SK-N-SH treated with all-trans-retinoic acid at 6 μM for 48 hours (cell line): ENCODE measurements around the gene L1TD1.

Experiments
- ATAC-seq: fragments of 200-7000 bp; cut with Tn5 transposase; 3 replicates; pipeline ENCODE4 v1.9.1; 2020; ENCODE audit warnings: mild to moderate bottlenecking, moderate library complexity
- GLIS3 ChIP-seq: fragments of 250-450 bp; sonication (Bioruptor Pico); IDR thresholded peaks from 2 replicates; pipeline ENCODE4 v1.5.0; 2020; ENCODE audit warnings: mild to moderate bottlenecking, moderate library complexity
- OSR1 ChIP-seq: fragments of 250-450 bp; sonication (Bioruptor Pico); IDR thresholded peaks from 2 replicates; pipeline ENCODE4 v1.8.0; 2022; ENCODE audit warnings: moderate library complexity, mild to moderate bottlenecking, inconsistent platforms
- ZFP3 ChIP-seq: fragments of 250-450 bp; sonication (Bioruptor Pico); IDR thresholded peaks from 2 replicates; pipeline ENCODE4 v1.5.0; 2020; ENCODE audit warnings: mild to moderate bottlenecking, moderate library complexity
- ZFP30 ChIP-seq: fragments of 450-650 bp; formaldehyde crosslinking; IDR thresholded peaks from 2 replicates; pipeline ENCODE4 v1.5.0; 2022; ENCODE audit warnings: mild to moderate bottlenecking, moderate library complexity
- TF ChIP-seq, protein P1 (sequence below): fragments of 250-450 bp; sonication (Bioruptor Pico); IDR thresholded peaks from 2 replicates; pipeline ENCODE4 v1.8.0; 2021; ENCODE audit warnings: low read depth, mild to moderate bottlenecking, moderate library complexity, borderline replicate concordance
- TF ChIP-seq, protein P2 (sequence below): fragments of 250-450 bp; sonication (Bioruptor Pico); IDR thresholded peaks from 2 replicates; pipeline ENCODE4 v1.8.0; 2020; ENCODE audit warnings: mild to moderate bottlenecking, moderate library complexity, borderline replicate concordance

L1TD1 gene

DNA sequence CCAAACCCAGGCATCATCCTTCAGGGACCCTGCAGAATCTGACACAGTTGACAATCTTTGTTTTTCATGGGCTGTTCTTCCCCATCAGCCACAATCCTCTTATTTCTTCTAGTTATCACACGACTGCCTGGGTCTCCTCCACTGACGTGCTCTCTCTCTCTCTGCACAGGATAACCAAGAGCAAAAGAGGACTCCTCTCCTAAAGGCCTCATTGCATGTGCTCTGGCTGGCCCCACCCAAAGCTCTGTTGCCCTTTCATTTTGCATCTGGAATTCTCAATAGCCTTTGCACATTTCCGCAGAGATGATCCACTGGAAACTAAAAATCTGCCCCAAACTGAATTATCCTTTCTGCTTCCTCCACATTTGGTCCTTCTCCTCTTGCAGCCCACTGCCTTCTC is 66.0 kb downstream of the L1TD1 start:
- no peak for ATAC-seq
- TF ChIP-seq OSR1 (CRISPR knock-in tag) (no peak), ZFP3 (CRISPR knock-in tag) (no peak), GLIS3 (CRISPR knock-in tag) (no peak), ZFP30 (CRISPR knock-in tag) (no peak)
- TF ChIP-seq, protein P1, sequence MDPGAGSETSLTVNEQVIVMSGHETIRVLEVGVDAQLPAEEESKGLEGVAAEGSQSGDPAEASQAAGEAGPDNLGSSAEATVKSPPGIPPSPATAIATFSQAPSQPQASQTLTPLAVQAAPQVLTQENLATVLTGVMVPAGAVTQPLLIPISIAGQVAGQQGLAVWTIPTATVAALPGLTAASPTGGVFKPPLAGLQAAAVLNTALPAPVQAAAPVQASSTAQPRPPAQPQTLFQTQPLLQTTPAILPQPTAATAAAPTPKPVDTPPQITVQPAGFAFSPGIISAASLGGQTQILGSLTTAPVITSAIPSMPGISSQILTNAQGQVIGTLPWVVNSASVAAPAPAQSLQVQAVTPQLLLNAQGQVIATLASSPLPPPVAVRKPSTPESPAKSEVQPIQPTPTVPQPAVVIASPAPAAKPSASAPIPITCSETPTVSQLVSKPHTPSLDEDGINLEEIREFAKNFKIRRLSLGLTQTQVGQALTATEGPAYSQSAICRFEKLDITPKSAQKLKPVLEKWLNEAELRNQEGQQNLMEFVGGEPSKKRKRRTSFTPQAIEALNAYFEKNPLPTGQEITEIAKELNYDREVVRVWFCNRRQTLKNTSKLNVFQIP = no peak
- TF ChIP-seq, protein P2, sequence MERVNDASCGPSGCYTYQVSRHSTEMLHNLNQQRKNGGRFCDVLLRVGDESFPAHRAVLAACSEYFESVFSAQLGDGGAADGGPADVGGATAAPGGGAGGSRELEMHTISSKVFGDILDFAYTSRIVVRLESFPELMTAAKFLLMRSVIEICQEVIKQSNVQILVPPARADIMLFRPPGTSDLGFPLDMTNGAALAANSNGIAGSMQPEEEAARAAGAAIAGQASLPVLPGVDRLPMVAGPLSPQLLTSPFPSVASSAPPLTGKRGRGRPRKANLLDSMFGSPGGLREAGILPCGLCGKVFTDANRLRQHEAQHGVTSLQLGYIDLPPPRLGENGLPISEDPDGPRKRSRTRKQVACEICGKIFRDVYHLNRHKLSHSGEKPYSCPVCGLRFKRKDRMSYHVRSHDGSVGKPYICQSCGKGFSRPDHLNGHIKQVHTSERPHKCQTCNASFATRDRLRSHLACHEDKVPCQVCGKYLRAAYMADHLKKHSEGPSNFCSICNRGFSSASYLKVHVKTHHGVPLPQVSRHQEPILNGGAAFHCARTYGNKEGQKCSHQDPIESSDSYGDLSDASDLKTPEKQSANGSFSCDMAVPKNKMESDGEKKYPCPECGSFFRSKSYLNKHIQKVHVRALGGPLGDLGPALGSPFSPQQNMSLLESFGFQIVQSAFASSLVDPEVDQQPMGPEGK (CRISPR knock-in tag) = no peak
